GM21390 (cell line): ENCODE data around the gene PCSK5.

Source experiments
- ATAC-seq: cut with Tn5 transposase; IDR thresholded peaks from one replicate; pipeline ENCODE4 v1.9.1; 2021; ENCODE audit not compliant: unreplicated experiment

The PCSK5 gene

GRCh38 chr9:76176171-76176570 lies 285.7 kb downstream of the PCSK5 start:
- ATAC-seq, result no peak

GRCh38 chr9:76177931-76178330 lies 287.5 kb downstream of the PCSK5 start:
- no peak for ATAC-seq

- no peak for ATAC-seq
These were observed 290.1 kb downstream of the PCSK5 start for GRCh38 chr9:76180541-76180940.

- ATAC-seq, result no peak
These were observed 290.7 kb downstream of the PCSK5 start for GRCh38 chr9:76181020-76181641.

- ATAC-seq, result no peak
These were observed 291.3 kb downstream of the PCSK5 start for GRCh38 chr9:76181781-76182180.

- no peak for ATAC-seq
These were observed 295.0 kb downstream of the PCSK5 start for GRCh38 chr9:76185432-76185831.

- ATAC-seq, result no peak
These were observed 297.8 kb downstream of the PCSK5 start for GRCh38 chr9:76188286-76188685.

- ATAC-seq, result no peak
These were observed 298.4 kb downstream of the PCSK5 start for GRCh38 chr9:76188905-76189304.

GRCh38 chr9:76191493-76191892 lies 301.0 kb downstream of the PCSK5 start:
- ATAC-seq, result no peak

DNA sequence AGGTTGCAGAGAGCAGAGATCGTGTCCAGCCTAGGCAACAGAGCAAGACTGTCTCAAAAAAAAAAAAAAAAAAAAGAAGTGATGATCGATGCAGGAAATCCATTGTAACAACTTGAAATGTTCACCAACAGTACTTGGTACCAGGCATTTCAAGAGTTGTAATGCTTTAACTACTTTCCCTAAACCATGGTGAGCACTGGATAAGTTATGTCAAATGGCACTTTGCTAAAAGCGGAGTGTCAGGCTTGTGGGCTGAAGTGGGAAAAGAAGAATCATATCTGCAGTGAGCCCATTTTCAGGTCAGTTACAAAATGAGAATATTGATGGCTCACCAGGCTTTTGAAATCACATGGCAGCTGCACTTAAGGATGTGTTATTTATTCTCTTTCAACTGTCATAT lies 301.5 kb downstream of the PCSK5 start:
- no peak for ATAC-seq

DNA sequence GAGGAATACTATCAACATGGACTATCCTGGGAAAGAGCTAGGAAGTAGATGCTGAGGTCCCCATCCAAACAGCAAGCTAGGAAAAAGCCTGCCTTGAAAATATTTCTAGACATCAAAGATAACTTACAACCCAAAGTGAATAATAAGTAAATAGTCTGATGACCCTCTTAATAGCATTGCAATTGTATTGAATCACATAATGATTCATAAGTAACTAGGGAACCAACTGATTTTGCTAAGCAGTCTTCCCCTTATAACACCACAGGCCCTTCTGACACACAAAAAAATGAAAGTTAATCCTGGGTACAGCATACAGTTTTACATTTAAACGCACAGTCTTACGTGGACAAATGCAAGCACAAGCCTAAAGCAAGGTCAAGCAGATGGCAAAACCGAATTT lies 304.4 kb downstream of the PCSK5 start:
- ATAC-seq, result no peak

GRCh38 chr9:76198336-76198735 lies 307.9 kb downstream of the PCSK5 start:
- ATAC-seq, result no peak

GRCh38 chr9:76200315-76200714 lies 309.8 kb downstream of the PCSK5 start:
- ATAC-seq, result no peak

DNA sequence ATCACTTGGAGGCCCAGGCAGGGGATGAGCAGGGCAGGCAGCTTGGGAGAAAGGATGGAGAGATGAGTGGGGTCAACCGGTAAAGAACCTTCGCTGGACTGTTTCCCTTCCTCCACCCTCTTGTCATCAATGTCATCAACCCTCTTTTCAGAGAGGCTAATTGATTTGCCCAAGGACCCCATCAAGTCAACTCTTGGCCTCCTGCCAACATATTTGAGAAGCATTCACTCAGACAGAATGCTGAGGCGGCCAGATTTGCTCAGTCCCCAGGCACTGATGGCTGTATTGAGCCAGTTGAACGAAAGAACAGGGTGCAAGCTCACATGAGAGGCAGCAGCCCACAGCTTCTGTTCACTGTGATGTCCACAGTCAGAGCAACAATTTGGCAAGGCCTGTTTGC lies 310.3 kb downstream of the PCSK5 start:
- ATAC-seq, result no peak

DNA sequence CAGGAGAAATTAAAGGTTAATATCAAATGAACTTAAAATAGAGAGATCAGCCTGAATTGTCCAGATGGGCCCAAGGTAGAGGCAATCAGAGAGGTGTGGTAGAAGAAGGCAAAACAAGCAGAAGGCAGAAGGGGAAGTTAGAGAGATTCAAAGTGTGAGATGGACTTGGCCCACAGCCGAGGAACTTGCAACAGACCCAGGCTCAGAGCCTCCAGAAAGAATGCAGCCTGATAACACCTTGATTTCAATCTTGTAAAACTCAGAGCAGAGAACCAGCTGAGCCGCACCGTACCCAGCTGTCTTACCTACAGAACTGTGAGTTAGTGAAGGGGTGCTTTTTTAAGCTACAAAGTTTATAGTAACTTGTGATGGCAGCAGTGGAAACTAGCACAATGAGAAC lies 312.9 kb downstream of the PCSK5 start:
- no peak for ATAC-seq

GRCh38 chr9:76206821-76207220 lies 316.3 kb downstream of the PCSK5 start:
- ATAC-seq, result no peak

DNA sequence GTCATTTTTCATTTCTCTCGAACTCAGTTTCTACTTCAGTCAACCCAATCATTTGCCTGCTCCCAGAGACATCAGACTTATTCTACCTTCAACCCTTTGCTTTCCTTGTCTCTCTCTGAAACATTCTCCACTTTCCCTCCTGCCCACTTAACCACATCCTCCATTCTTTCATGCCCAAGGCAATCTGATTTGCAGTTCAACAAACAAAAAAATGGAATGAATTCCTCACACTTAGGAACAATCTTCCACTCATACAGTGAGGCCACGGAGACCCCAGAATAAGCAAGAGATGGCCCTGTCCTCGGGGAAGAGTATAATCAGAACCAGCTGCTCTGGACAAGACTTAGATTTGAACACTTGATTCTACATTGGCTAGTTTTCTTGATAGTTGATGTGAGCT lies 323.3 kb downstream of the PCSK5 start:
- no peak for ATAC-seq

DNA sequence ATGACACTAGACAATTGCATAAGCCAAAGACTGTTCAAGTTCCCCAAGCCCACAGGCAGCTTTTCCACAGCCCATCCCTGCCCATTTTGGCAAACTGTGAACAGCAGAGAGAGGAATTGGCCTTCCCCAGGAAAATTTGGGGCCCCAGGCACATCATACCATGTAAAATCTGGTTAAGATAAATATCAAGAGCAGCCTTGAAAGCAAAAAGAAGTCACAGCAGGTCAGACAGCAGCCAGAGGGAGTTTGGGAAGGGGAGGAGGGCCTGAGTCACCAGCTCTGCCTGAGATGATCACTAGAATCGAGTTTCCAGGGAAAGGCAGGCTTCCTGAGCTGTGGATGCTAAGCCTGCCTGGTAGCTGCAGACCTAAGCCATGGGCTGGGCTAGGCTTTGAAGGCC lies 324.6 kb downstream of the PCSK5 start:
- ATAC-seq, result no peak

DNA sequence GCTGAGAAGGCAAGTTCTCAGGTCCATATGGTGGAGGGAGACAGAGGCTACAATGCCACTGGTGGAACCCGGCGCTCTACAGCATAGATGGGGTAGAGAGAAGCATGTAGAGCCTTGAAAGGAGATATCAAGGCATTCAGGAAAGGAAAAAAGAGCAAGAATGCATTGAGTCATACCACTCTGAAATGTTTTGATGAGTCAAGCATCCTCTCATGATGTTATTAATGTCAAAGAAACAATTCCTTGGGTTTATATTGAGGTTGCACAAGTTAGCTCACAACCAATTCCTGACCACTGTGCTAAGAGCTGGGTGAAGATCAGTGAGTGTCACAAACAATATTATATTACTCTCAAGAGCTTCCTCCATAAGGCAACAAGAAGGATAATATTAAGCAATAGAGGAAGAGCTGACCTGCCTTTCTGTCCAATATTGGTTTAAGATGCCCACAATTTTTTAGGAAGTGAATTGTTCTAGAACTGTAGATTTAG lies 325.7 kb downstream of the PCSK5 start:
- no peak for ATAC-seq

GRCh38 chr9:76218117-76218885 lies 327.8 kb downstream of the PCSK5 start:
- no peak for ATAC-seq

DNA sequence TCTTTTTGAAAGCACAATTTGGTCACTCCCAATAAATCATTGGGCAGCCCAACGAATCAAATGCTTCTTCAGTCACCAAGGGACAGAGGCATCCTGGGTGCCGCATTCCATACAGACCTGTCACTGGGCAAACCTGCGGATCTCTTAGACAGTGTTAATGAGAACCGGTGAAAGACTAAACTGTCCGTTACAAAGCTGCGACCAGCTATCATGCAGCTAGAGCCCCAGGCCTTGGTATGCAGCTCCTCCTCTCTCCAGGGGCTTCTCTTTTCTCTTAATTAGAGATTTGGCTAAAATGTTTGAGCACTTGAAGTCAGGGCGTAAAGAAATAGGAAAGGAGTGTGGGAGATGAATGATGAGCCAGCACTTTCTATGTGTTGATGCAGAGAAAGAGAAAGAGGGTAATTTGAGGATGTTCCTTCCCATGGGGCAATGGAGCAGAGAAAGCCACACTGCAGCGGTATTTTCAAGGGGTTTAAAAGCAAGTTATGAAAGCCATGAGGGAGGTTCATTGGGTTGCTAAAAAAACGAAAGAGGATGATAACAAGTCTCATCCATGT lies 328.5 kb downstream of the PCSK5 start:
- ATAC-seq, result no peak

DNA sequence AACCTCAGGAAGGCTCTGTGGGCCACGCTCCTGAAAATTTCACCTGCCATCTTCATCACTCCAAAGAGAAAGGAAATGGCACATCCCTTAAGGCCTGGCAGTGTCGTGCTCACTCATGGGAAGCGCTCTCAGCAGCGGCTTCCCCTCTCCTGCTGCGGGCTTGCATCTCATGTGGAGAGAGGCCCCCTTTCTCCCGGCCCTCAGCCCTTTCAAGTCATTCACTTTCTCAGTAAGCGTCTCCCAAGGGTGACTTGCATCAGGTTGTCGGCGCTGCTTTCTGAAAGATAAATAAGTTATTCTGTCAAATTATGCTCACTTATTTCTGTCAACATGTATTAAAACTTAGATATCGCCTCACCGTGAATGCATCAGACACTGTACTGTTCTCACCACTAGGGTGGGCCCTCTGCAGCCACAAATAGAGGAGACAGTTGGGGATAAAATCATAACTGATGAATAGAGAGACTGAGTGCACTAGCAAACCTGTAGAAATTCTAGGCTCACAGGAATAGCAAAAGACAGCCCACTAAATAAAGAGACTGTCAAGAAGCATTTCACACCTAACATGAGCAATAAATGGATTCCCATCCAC lies 329.2 kb downstream of the PCSK5 start:
- ATAC-seq, result no peak
